HEK293 (cell line): ENCODE measurements around the gene TBCE.

ENCODE experiments used
- ZNF114 ChIP-seq: fragments of 450-650 bp; formaldehyde crosslinking; IDR thresholded peaks from 2 replicates; pipeline ENCODE4 v1.5.0; 2017; ENCODE audit warnings: missing biosample characterization, missing genetic modification characterization
- ZNF510 ChIP-seq: fragments of 450-650 bp; formaldehyde crosslinking; IDR thresholded peaks from 2 replicates; pipeline ENCODE4 v1.5.1; 2018; ENCODE audit warnings: mild to moderate bottlenecking, missing genetic modification characterization, missing biosample characterization; ENCODE audit not compliant: insufficient replicate concordance
- ZNF530 ChIP-seq: fragments of 450-650 bp; formaldehyde crosslinking; IDR thresholded peaks from 2 replicates; pipeline ENCODE4 v1.5.1; 2016; ENCODE audit warnings: low read depth, missing biosample characterization, missing genetic modification characterization
- ZNF561 ChIP-seq: fragments of 450-650 bp; IDR thresholded peaks from 2 replicates; pipeline ENCODE4 v1.5.1; 2018; ENCODE audit warnings: missing biosample characterization, missing genetic modification characterization, borderline replicate concordance
- ZNF580 ChIP-seq: fragments of 450-650 bp; formaldehyde crosslinking; IDR thresholded peaks from 2 replicates; pipeline ENCODE4 v1.5.1; 2016; ENCODE audit warnings: missing biosample characterization, missing genetic modification characterization
- ZNF792 ChIP-seq: fragments of 450-650 bp; formaldehyde crosslinking; IDR thresholded peaks from 2 replicates; pipeline ENCODE4 v1.5.1; 2016; ENCODE audit warnings: missing biosample characterization, missing genetic modification characterization
- TF ChIP-seq, protein P1 (sequence below): fragments of 450-650 bp; formaldehyde crosslinking; IDR thresholded peaks from 2 replicates; pipeline ENCODE4 v1.5.1; 2016; ENCODE audit warnings: missing biosample characterization, missing genetic modification characterization
- TF ChIP-seq, protein P2 (sequence below): fragments of 450-650 bp; formaldehyde crosslinking; optimal IDR thresholded peaks from 2 replicates; pipeline ENCODE3; 2016; ENCODE audit warnings: missing biosample characterization, mild to moderate bottlenecking, missing genetic modification characterization

DNA sequence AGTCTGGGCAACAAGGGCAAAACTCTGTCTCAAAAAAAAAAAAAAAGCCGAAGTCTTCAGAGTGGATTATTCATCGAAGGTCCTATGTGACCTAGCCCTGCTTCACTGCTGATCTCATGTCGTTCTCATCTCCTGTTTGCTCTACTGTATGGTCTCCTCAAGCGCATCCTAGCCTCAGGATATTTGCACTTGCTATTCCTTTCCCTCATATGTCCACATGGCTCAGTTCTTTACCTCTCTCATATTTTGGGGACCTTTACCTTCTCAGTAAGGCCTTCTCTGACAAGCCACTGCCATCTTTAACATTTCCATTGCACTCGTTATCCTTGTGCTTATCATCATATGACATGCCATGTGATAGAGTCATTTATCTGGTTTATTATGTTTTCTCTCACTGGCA is 2.6 kb downstream of the TBCE start:
- TF ChIP-seq ZNF792 (tag by site-specific recombination) (no peak), ZNF510 (tag by site-specific recombination) (no peak), ZNF561 (no peak), ZNF530 (tag by site-specific recombination) (no peak), ZNF114 (no peak), ZNF580 (tag by site-specific recombination) (no peak)
- TF ChIP-seq, protein P1, sequence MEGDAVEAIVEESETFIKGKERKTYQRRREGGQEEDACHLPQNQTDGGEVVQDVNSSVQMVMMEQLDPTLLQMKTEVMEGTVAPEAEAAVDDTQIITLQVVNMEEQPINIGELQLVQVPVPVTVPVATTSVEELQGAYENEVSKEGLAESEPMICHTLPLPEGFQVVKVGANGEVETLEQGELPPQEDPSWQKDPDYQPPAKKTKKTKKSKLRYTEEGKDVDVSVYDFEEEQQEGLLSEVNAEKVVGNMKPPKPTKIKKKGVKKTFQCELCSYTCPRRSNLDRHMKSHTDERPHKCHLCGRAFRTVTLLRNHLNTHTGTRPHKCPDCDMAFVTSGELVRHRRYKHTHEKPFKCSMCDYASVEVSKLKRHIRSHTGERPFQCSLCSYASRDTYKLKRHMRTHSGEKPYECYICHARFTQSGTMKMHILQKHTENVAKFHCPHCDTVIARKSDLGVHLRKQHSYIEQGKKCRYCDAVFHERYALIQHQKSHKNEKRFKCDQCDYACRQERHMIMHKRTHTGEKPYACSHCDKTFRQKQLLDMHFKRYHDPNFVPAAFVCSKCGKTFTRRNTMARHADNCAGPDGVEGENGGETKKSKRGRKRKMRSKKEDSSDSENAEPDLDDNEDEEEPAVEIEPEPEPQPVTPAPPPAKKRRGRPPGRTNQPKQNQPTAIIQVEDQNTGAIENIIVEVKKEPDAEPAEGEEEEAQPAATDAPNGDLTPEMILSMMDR = no peak
- TF ChIP-seq, protein P2, sequence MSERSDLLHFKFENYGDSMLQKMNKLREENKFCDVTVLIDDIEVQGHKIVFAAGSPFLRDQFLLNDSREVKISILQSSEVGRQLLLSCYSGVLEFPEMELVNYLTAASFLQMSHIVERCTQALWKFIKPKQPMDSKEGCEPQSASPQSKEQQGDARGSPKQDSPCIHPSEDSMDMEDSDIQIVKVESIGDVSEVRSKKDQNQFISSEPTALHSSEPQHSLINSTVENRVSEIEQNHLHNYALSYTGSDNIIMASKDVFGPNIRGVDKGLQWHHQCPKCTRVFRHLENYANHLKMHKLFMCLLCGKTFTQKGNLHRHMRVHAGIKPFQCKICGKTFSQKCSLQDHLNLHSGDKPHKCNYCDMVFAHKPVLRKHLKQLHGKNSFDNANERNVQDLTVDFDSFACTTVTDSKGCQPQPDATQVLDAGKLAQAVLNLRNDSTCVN (tag by site-specific recombination) = no peak
